ENCODE measurements around the gene MBTPS1. TPM values are rescaled to one million over a fixed set of nuclear protein-coding genes. Genes with fewer than 3 reads are reported as not detected.

The MBTPS1 gene
- total RNA-seq, 2 donors from 2014 or later, result 36.6 to 42.0 TPM

DNA sequence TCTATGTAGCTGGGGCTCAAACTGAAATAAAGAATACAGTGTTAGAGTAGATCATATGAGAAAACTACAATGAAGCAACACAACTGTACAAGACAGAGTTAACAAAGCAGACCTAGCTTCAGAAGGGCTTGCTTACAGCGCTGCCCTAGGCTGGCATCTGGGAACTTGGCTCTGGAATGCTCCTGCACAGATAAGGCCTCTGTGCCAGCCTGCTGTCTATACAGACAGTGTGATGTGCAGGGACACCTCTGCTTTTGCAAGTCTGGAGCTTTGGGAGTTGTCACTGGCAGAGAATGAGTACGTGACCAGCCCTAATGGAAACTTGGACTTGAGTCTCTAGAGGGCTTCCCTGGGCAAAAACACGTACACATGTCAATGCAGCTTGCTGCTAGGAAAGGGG lies 42.0 kb downstream of the MBTPS1 start:
- no peaks in the 10 kb centered on the region for H3K4me1 Mint-ChIP-seq (ENCODE audit: low read depth)
- H3K36me3 Mint-ChIP-seq (ENCODE audit: insufficient read depth in 2 of 2), result peaks cover 0 to 19% of the 10 kb centered on the region in 2 donors
- no peaks in the 10 kb centered on the region for H3K9me3 Mint-ChIP-seq
- DNase-seq, result no peak
- no peak overlapping the region for H3K27ac Mint-ChIP-seq
- ATAC-seq (replicated peaks in 1 of 2), result no peak
- no peak overlapping the region for H3K4me3 Mint-ChIP-seq
- H3K27me3 Mint-ChIP-seq (ENCODE audit: low read depth), result no peaks in the 10 kb centered on the region

GRCh38 chr16:84072014-84072413 lies 44.7 kb downstream of the MBTPS1 start:
- Mint-ChIP-seq H3K27ac (no peak overlapping the region), H3K27me3 (ENCODE audit: low read depth) (no peaks in the 10 kb centered on the region), H3K4me3 (no peak overlapping the region), H3K9me3 (no peaks in the 10 kb centered on the region), H3K4me1 (ENCODE audit: low read depth) (no peaks in the 10 kb centered on the region), H3K36me3 (ENCODE audit: insufficient read depth in 2 of 2) (peaks cover 0 to 22% of the 10 kb centered on the region in 2 donors)
- DNase-seq (no peak), ATAC-seq (replicated peaks in 1 of 2) (no peak)

DNA sequence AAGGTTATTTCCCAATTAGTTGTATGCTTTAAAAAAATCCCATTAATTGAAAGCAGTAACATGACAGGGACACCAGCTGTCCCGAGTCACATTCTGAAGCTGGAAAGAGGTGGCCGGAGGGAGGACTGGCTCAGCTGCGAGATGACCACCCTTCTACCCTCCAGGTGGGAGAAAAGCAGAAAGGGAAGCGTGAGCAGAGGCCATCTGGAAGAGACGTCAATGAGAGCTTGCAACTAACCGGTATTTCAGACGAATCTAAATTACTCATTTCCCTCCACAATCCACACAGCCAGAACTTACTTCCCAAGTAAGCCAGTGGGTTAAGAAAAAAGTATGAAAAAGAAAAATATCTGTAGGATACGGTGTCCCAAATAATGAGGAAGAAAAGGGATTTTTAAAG lies 45.6 kb downstream of the MBTPS1 start:
- ATAC-seq (replicated peaks in 1 of 2) (no peak), DNase-seq (no peak)
- Mint-ChIP-seq H3K27me3 (ENCODE audit: low read depth) (no peaks in the 10 kb centered on the region), H3K4me1 (ENCODE audit: low read depth) (no peaks in the 10 kb centered on the region), H3K27ac (no peak overlapping the region), H3K4me3 (no peak overlapping the region), H3K9me3 (no peaks in the 10 kb centered on the region), H3K36me3 (ENCODE audit: insufficient read depth in 2 of 2) (peaks cover 0 to 17% of the 10 kb centered on the region in 2 donors)

GRCh38 chr16:84069540-84069939 lies 47.2 kb downstream of the MBTPS1 start:
- Mint-ChIP-seq H3K36me3 (ENCODE audit: insufficient read depth in 2 of 2) (peaks cover 0 to 15% of the 10 kb centered on the region in 2 donors), H3K4me3 (no peak overlapping the region), H3K27ac (no peak overlapping the region), H3K9me3 (no peaks in the 10 kb centered on the region), H3K27me3 (ENCODE audit: low read depth) (no peaks in the 10 kb centered on the region), H3K4me1 (ENCODE audit: low read depth) (no peaks in the 10 kb centered on the region)
- ATAC-seq (replicated peaks in 1 of 2) (no peak), DNase-seq (no peak)

GRCh38 chr16:84068783-84069462 lies 47.8 kb downstream of the MBTPS1 start:
- Mint-ChIP-seq H3K27ac (no peak overlapping the region), H3K9me3 (no peaks in the 10 kb centered on the region), H3K4me1 (ENCODE audit: low read depth) (no peaks in the 10 kb centered on the region), H3K36me3 (ENCODE audit: insufficient read depth in 2 of 2) (peaks cover 0 to 15% of the 10 kb centered on the region in 2 donors), H3K4me3 (no peak overlapping the region), H3K27me3 (ENCODE audit: low read depth) (no peaks in the 10 kb centered on the region)
- DNase-seq (no peak), ATAC-seq (replicated peaks in 1 of 2) (no peak)

DNA sequence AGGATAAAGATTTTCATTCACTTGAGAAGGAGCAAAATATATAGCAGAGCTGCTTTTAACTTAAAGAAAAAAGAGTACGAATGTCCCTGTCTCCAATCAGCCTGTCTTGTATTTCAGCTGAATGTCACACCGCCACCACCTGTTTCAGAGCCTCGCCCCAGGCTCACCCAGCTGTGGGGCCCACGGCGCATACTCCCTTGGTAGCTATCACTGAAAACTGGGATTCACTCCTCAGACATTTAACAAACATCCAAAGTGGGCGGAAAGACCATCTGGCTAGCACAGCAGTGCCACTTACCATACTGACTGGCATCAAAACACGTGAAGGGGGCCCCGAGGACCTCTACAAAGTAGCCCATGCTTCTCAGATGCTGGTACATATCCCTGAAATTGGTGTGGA lies 48.7 kb downstream of the MBTPS1 start:
- DNase-seq (no peak), ATAC-seq (replicated peaks in 1 of 2) (no peak)
- Mint-ChIP-seq H3K4me1 (ENCODE audit: low read depth) (peaks cover 8% of the 10 kb centered on the region), H3K4me3 (no peak overlapping the region), H3K27ac (no peak overlapping the region), H3K9me3 (no peaks in the 10 kb centered on the region), H3K36me3 (ENCODE audit: insufficient read depth in 2 of 2) (peaks cover 0 to 20% of the 10 kb centered on the region in 2 donors), H3K27me3 (ENCODE audit: low read depth) (no peaks in the 10 kb centered on the region)

DNA sequence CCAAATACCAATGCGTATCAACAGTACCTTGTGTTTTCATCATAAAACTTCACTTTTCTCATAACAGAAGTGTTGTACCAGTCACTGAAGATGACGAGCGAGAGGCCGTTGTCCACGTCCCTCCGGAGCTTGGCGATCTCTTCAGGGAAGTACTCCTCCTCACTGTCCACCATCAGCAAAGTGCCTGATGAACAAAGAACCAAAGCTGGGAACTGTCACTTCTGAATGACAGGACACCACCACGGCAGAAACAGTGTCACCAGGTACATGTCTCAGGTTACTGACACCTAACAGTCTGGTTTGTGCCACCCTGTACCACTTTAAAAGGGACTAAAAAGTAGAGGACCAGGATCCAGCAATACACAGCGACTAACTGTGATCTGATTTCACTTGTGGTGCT lies 49.1 kb downstream of the MBTPS1 start:
- H3K36me3 Mint-ChIP-seq (ENCODE audit: insufficient read depth in 2 of 2), result peaks cover 0 to 22% of the 10 kb centered on the region in 2 donors
- ATAC-seq (replicated peaks in 1 of 2), result no peak
- H3K27me3 Mint-ChIP-seq (ENCODE audit: low read depth), result no peaks in the 10 kb centered on the region

DNA sequence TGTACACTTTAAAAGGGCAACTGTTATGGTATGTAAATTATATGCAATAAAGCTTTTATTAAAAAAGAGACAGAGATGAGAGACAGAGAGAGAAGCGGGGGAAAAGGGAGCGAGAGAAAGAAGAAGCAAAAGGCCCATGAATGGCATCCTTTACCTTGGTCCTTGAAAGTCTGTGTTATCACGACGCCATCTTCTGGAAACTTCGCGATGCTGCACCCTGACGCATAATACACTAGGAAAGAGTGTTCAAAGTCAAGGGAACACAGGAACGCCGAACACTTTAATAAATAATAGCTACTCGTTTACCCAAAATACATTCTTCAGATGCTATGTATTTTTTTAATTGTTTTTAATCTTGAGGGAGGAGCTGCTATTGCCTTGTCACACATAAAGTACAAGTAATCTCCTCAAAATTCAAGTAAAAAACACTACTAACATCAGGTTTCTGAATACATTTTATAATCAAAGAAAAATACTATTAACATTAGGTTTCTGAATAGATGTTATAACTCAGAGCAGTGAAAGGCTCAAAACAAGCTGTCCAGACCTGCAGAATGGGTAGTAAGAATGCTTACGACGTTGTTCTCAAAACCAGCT lies 51.1 kb downstream of the MBTPS1 start:
- H3K36me3 Mint-ChIP-seq (ENCODE audit: insufficient read depth in 2 of 2), result peaks cover 0 to 18% of the 10 kb centered on the region in 2 donors
- DNase-seq (peak; percentile 31 to 44), ATAC-seq (replicated peaks in 1 of 2) (peak; percentile 39 to 45)
- no peaks in the 10 kb centered on the region for H3K27me3 Mint-ChIP-seq (ENCODE audit: low read depth)
- H3K9me3 Mint-ChIP-seq, result no peaks in the 10 kb centered on the region
- no peak overlapping the region for H3K27ac Mint-ChIP-seq
- H3K4me1 Mint-ChIP-seq (ENCODE audit: low read depth), result peaks cover 10% of the 10 kb centered on the region
- H3K4me3 Mint-ChIP-seq, result no peak overlapping the region

More for the DNA sequence above, 49.1 kb downstream of the MBTPS1 start:
- Mint-ChIP-seq H3K9me3 (no peaks in the 10 kb centered on the region), H3K4me1 (ENCODE audit: low read depth) (peaks cover 10% of the 10 kb centered on the region), H3K4me3 (no peak overlapping the region), H3K27ac (no peak overlapping the region)
- DNase-seq, result no peak

- Mint-ChIP-seq H3K27ac (peak overlapping the region; percentile 38), H3K4me1 (ENCODE audit: low read depth) (peaks cover 10% of the 10 kb centered on the region), H3K9me3 (no peaks in the 10 kb centered on the region), H3K27me3 (ENCODE audit: low read depth) (no peaks in the 10 kb centered on the region), H3K4me3 (no peak overlapping the region), H3K36me3 (ENCODE audit: insufficient read depth in 2 of 2) (peaks cover 0 to 15% of the 10 kb centered on the region in 2 donors)
- DNase-seq (no peak), ATAC-seq (replicated peaks in 1 of 2) (no peak)
These were observed 52.8 kb downstream of the MBTPS1 start for GRCh38 chr16:84063980-84064379.

- Mint-ChIP-seq H3K36me3 (ENCODE audit: insufficient read depth in 2 of 2) (peaks cover 0 to 16% of the 10 kb centered on the region in 2 donors), H3K27ac (peak overlapping the region; percentile 38)
These were observed 53.8 kb downstream of the MBTPS1 start for GRCh38 chr16:84062734-84063640.

GRCh38 chr16:84061236-84061819 lies 55.4 kb downstream of the MBTPS1 start:
- H3K4me3 Mint-ChIP-seq, result no peak overlapping the region
- peaks cover 10% of the 10 kb centered on the region for H3K4me1 Mint-ChIP-seq (ENCODE audit: low read depth)
- no peak overlapping the region for H3K27ac Mint-ChIP-seq
- no peaks in the 10 kb centered on the region for H3K9me3 Mint-ChIP-seq
- no peaks in the 10 kb centered on the region for H3K27me3 Mint-ChIP-seq (ENCODE audit: low read depth)
- DNase-seq (no peak), ATAC-seq (replicated peaks in 1 of 2) (no peak)
- peaks cover 0 to 19% of the 10 kb centered on the region in 2 donors for H3K36me3 Mint-ChIP-seq (ENCODE audit: insufficient read depth in 2 of 2)

More at GRCh38 chr16:84062734-84063640, 53.8 kb downstream of the MBTPS1 start:
- no peak overlapping the region for H3K4me3 Mint-ChIP-seq
- no peaks in the 10 kb centered on the region for H3K27me3 Mint-ChIP-seq (ENCODE audit: low read depth)
- H3K9me3 Mint-ChIP-seq, result no peaks in the 10 kb centered on the region
- H3K4me1 Mint-ChIP-seq (ENCODE audit: low read depth), result peaks cover 10% of the 10 kb centered on the region
- ATAC-seq (replicated peaks in 1 of 2) (peak; percentile 84), DNase-seq (peak; percentile 69 to 76)

DNA sequence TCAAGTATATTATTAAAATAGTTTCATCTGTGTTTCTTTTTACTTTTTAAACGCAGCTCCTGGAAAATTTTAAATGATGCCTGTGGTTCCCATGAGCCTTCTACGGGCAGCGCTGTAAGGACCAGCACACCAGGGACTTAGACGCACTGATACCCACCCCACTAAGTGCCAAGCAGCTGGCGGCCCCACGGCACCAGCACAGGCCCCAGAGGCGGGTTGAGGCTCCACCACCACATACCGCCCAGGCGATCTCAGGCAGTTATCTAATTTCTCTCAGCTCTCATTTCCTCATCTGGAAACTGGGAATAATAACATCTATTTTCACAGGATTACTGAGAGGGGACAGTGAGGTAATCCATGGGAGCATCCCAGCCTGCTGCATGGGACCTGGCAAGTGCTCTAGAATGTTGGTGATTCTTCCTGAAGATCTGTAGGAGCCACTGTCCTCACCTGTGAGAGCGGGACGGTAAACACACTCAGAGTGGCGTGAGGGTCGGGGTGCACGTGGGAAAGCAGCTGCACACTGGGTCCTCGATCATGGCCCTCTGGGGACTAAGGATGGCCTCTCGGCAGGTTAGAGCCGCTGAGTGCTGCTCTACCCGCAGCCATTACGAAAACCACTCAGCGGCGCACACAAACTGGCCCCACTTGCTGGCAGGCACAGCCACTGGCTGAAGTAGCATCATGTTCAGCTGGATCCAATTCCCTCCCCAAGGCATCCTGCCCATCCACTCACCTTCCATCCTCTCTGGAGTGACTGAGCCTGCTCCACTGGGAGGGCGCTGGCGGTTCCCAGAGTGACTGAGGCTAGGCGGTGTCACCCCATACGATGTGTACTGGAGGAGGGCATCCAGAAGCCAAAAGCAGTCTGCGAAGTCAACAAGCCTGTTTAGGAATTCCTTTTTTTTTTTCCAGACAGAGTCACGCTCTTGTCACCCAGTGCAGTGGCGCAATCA lies 56.5 kb downstream of the MBTPS1 start:
- Mint-ChIP-seq H3K4me3 (no peak overlapping the region), H3K27ac (no peak overlapping the region), H3K4me1 (ENCODE audit: low read depth) (peaks cover 10% of the 10 kb centered on the region), H3K9me3 (no peaks in the 10 kb centered on the region), H3K27me3 (ENCODE audit: low read depth) (no peaks in the 10 kb centered on the region), H3K36me3 (ENCODE audit: insufficient read depth in 2 of 2) (peaks cover 0 to 16% of the 10 kb centered on the region in 2 donors)
- ATAC-seq (replicated peaks in 1 of 2), result no peak
- no peak for DNase-seq
